IMR-90 (cell line): ENCODE data around the gene TMEM35A. TPM values are rescaled to one million over a fixed set of nuclear protein-coding genes. Genes with fewer than 3 reads are reported as not detected.

ENCODE experiments used
- ATAC-seq: fragments of 200-7000 bp; cut with Tn5 transposase; 2 replicates; pipeline ENCODE4 v1.9.1; 2020; ENCODE audit warnings: low read depth, mild to moderate bottlenecking, moderate library complexity
- BruUV-seq: library from RNA; stranded (reverse); fragments of 400-500 nt; replicated peaks from 2 replicates; lab custom pipeline; 2021; lab: Mats Ljungman, UMichigan
- CTCF ChIA-PET: fragments of 300-600 bp; formaldehyde crosslinking; extraction: SDS; loops from one replicate; lab custom pipeline; 2021; ENCODE audit warnings: antibody characterized with exemption; lab: Yijun Ruan, JAX
- POLR2A ChIA-PET: fragments of 300-600 bp; sonication (Branson Sonifier 250); formaldehyde crosslinking; loops from one replicate; lab custom pipeline; 2022; ENCODE audit warnings: antibody characterized with exemption; ENCODE audit not compliant: unreplicated experiment; lab: Charles Lee
- DNase-seq: peaks from one replicate; pipeline ENCODE4 v3.0.0; 2013
- H2AFZ ChIP-seq: replicated peaks from 2 replicates; pipeline ENCODE3; 2013; ENCODE audit warnings: low read length, mild to moderate bottlenecking; ENCODE audit not compliant: poor library complexity
- H2AK5ac ChIP-seq: 2 replicates; pipeline ENCODE4 v1.6.1; 2013; ENCODE audit warnings: low read depth, low read length, inconsistent platforms
- H2AK9ac ChIP-seq: replicated peaks from 2 replicates; pipeline ENCODE3; 2013; ENCODE audit warnings: mild to moderate bottlenecking, low read depth, low read length, moderate library complexity; ENCODE audit not compliant: poor library complexity
- H2BK120ac ChIP-seq: 2 replicates; pipeline ENCODE4 v1.6.1; 2013; ENCODE audit warnings: low read depth, low read length, inconsistent platforms
- H2BK15ac ChIP-seq: 3 replicates; pipeline ENCODE4 v1.6.1; 2013; ENCODE audit warnings: low read depth, low read length, inconsistent platforms
- H2BK20ac ChIP-seq: 2 replicates; pipeline ENCODE4 v1.6.1; 2013; ENCODE audit warnings: low read depth, mild to moderate bottlenecking, inconsistent platforms, low read length, moderate library complexity
- H2BK5ac ChIP-seq: 2 replicates; pipeline ENCODE4 v1.6.1; 2013; ENCODE audit warnings: mild to moderate bottlenecking, low read depth, low read length, inconsistent platforms; ENCODE audit not compliant: poor library complexity, severe bottlenecking
- H3K14ac ChIP-seq: replicated peaks from 2 replicates; pipeline ENCODE4 v1.6.1; 2013; ENCODE audit warnings: low read depth, low read length, inconsistent platforms
- H3K18ac ChIP-seq: 2 replicates; pipeline ENCODE4 v1.6.1; 2013; ENCODE audit warnings: low read depth, low read length, control low read depth
- H3K23ac ChIP-seq: 2 replicates; pipeline ENCODE4 v1.6.1; 2013; ENCODE audit warnings: low read depth, low read length, inconsistent platforms
- H3K27ac ChIP-seq: 2 replicates; pipeline ENCODE4 v1.5.1; 2013; ENCODE audit warnings: mild to moderate bottlenecking, control low read depth, low read length; ENCODE audit not compliant: insufficient read depth
- H3K27me3 ChIP-seq: 2 replicates; pipeline ENCODE4 v1.6.1; 2013; ENCODE audit warnings: low read length; ENCODE audit not compliant: control insufficient read depth, insufficient read depth
- H3K36me3 ChIP-seq: 2 replicates; pipeline ENCODE4 v1.6.1; 2013; ENCODE audit warnings: low read length, mixed read lengths; ENCODE audit not compliant: control insufficient read depth, insufficient read depth
- H3K4ac ChIP-seq: 2 replicates; pipeline ENCODE4 v1.6.1; 2013; ENCODE audit warnings: low read depth, low read length, inconsistent platforms
- H3K4me1 ChIP-seq: 2 replicates; pipeline ENCODE4 v1.6.1; 2013; ENCODE audit warnings: low read length, mixed read lengths; ENCODE audit not compliant: control insufficient read depth, insufficient read depth
- H3K4me2 ChIP-seq: 2 replicates; pipeline ENCODE4 v1.6.1; 2013; ENCODE audit warnings: low read depth, mild to moderate bottlenecking, control low read depth, low read length, moderate library complexity
- H3K4me3 ChIP-seq: 2 replicates; pipeline ENCODE4 v1.5.1; 2013; ENCODE audit warnings: low read depth, mild to moderate bottlenecking, control low read depth, low read length, moderate library complexity; ENCODE audit not compliant: insufficient read depth
- H3K56ac ChIP-seq: 2 replicates; pipeline ENCODE4 v1.6.1; 2013; ENCODE audit warnings: low read length, inconsistent platforms; ENCODE audit not compliant: insufficient read depth; ENCODE audit errors: extremely low read depth
- H3K79me1 ChIP-seq, 2 experiments: 2 replicates each; pipeline ENCODE4 v1.6.1; 2013; ENCODE audit warnings: low read length in 2 of 2, inconsistent platforms in 1 of 2, low read depth in 1 of 2
- H3K9ac ChIP-seq: 2 replicates; pipeline ENCODE4 v1.6.1; 2013; ENCODE audit warnings: low read depth, low read length, control low read depth
- H3K9me1 ChIP-seq: 2 replicates; pipeline ENCODE4 v1.6.1; 2013; ENCODE audit warnings: low read length, inconsistent platforms; ENCODE audit not compliant: insufficient read depth
- H3K9me3 ChIP-seq: 2 replicates; pipeline ENCODE4 v1.6.1; 2013; ENCODE audit warnings: low read length; ENCODE audit not compliant: control insufficient read depth, insufficient read depth
- H4K20me1 ChIP-seq: 2 replicates; pipeline ENCODE4 v1.6.1; 2013; ENCODE audit warnings: low read length, inconsistent platforms; ENCODE audit not compliant: insufficient read depth
- H4K5ac ChIP-seq: 2 replicates; pipeline ENCODE4 v1.6.1; 2013; ENCODE audit warnings: mild to moderate bottlenecking, low read depth, low read length, control low read depth
- H4K8ac ChIP-seq, 2 experiments: 2 replicates each; pipeline ENCODE4 v1.6.1; 2013; ENCODE audit warnings: low read depth in 2 of 2, low read length in 2 of 2, control low read depth in 1 of 2, inconsistent platforms in 1 of 2
- H4K91ac ChIP-seq: 2 replicates; pipeline ENCODE4 v1.6.1; 2013; ENCODE audit warnings: low read depth, low read length, inconsistent platforms; ENCODE audit not compliant: insufficient read depth
- BHLHE40 ChIP-seq: fragments of 150-350 bp; IDR thresholded peaks from 2 replicates; pipeline ENCODE4 v1.6.1; 2016; ENCODE audit warnings: mild to moderate bottlenecking, low read depth, low read length
- CEBPB ChIP-seq: IDR thresholded peaks from 2 replicates; pipeline ENCODE4 v1.6.1; 2012; ENCODE audit warnings: low read depth, low read length, improper control_type of control experiment
- MAFK ChIP-seq: IDR thresholded peaks from 2 replicates; pipeline ENCODE4 v1.6.1; 2012; ENCODE audit warnings: low read depth, low read length, improper control_type of control experiment
- MAZ ChIP-seq: IDR thresholded peaks from 2 replicates; pipeline ENCODE4 v1.6.1; 2012; ENCODE audit warnings: low read depth, mild to moderate bottlenecking, low read length, improper control_type of control experiment, moderate library complexity, borderline replicate concordance
- NFE2L2 ChIP-seq: fragments of 150-350 bp; IDR thresholded peaks from 2 replicates; pipeline ENCODE4 v1.6.1; 2016; ENCODE audit warnings: low read depth, mild to moderate bottlenecking, low read length
- POLR2A ChIP-seq: IDR thresholded peaks from 2 replicates; pipeline ENCODE4 v1.6.1; 2012; ENCODE audit warnings: mild to moderate bottlenecking, low read depth, low read length
- RCOR1 ChIP-seq: IDR thresholded peaks from 2 replicates; pipeline ENCODE4 v1.6.1; 2012; ENCODE audit warnings: mild to moderate bottlenecking, low read length, improper control_type of control experiment; ENCODE audit not compliant: insufficient replicate concordance
- WGBS, 2 experiments: methylation state at CpG; one replicate each; pipeline versions ENCODE4 v1.1.5 to v1.1.7; 2013; ENCODE audit warnings: missing lambda C conversion rate in 2 of 2; ENCODE audit not compliant: insufficient read length in 1 of 2; ENCODE audit errors: extremely low coverage in 2 of 2; 5-methylcytosine and 5-hydroxymethylcytosine counted together
- dilution Hi-C: fragments of 300-500 bp; cut with HindIII; formaldehyde crosslinking; loops from one replicate; pipeline ENCODE4 v1.14.3; 2018; ENCODE audit warnings: low sequenced_read_pairs; ENCODE audit not compliant: unreplicated experiment
- in situ Hi-C: fragments of 300-500 bp; cut with MboI; formaldehyde crosslinking; loops from 3 replicates; pipeline ENCODE4 v1.14.3; 2019; ENCODE audit warnings: low sequenced_read_pairs, inconsistent platforms, mixed read lengths
- intact Hi-C: fragments of 100-400 bp; cut with micrococcal nuclease; formaldehyde crosslinking; loops from 2 replicates; pipeline ENCODE4 v1.10.0; 2022
- polyA plus RNA-seq, 3 experiments: library from polyadenylated mRNA; depleted of rRNA; stranded (reverse); fragments of >200 nt; gene quantifications; 2 replicates each; pipeline ENCODE4 v1.2.3, GENCODE V29; 2012; ENCODE audit warnings: low replicate concordance in 1 of 3
- total RNA-seq: library from RNA; depleted of rRNA; stranded (reverse); fragments of >200 nt; gene quantifications from 2 replicates; pipeline ENCODE4 v1.2.3, GENCODE V29; 2012
- TF ChIP-seq, protein P1 (sequence below): fragments of 150-350 bp; IDR thresholded peaks from 2 replicates; pipeline ENCODE4 v1.6.1; 2017; ENCODE audit warnings: mild to moderate bottlenecking, antibody characterized with exemption, low read length, low read depth
- TF ChIP-seq, protein P2 (sequence below): conservative IDR thresholded peaks from 2 replicates; pipeline ENCODE4 v1.5.1; 2012; ENCODE audit warnings: mild to moderate bottlenecking, low read depth, low read length, improper control_type of control experiment

The TMEM35A gene
- total and polyA plus RNA-seq, 2 of the 4 experiments (the other 2 are of a cell fraction): 11.3 to 14.2 TPM

DNA sequence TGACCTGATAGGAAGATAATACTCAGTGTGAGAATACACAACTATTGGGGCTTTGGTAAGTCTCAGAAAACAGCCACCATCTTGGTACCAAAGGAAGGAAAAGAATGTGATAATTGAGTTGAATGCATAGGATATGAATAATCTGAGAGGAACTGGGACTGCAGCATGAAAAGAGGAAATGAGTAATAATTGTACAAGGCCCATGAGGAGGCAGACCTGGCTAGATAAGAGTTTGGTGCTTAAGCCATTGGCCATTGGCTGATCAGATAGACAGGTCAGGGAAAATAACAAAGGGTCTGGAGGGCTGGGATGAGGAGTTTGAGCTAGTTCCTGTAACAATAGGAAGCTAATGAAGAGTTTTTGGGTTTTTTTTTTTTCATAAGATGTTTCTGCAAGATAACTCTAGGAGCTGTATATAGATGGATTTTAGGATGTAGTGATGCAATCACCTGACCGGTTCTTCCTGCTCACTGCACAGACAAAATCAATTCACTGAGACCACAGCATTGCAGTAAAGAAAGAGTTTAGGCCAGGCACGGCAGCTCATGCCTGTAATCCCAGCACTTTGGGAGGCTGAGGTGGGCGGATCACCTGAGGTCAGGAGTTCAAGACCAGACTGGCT is 21.5 kb upstream of the TMEM35A start:
- peak overlapping the region; percentile 89 for H2BK5ac ChIP-seq
- H3K36me3 ChIP-seq: no peaks in the 10 kb centered on the region
- H2BK20ac ChIP-seq: peak overlapping the region; percentile 61; the same call in 1 of the 2 replicates
- peak overlapping the region; percentile 50 for H4K91ac ChIP-seq
- H4K5ac ChIP-seq: no peak overlapping the region; the same call in 1 of the 2 replicates
- H4K20me1 ChIP-seq: no peaks in the 10 kb centered on the region
- H4K8ac ChIP-seq: peak overlapping the region in 1 of 2 experiments; percentile 82; a peak in 2 of 4 replicates
- TF ChIP-seq MAFK (no peak), MAZ (no peak), NFE2L2 (no peak), BHLHE40 (no peak), RCOR1 (no peak), POLR2A (no peak), CEBPB (peak; percentile 62)
- TF ChIP-seq, protein P1, sequence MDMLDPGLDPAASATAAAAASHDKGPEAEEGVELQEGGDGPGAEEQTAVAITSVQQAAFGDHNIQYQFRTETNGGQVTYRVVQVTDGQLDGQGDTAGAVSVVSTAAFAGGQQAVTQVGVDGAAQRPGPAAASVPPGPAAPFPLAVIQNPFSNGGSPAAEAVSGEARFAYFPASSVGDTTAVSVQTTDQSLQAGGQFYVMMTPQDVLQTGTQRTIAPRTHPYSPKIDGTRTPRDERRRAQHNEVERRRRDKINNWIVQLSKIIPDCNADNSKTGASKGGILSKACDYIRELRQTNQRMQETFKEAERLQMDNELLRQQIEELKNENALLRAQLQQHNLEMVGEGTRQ: no peak
- TF ChIP-seq, protein P2, sequence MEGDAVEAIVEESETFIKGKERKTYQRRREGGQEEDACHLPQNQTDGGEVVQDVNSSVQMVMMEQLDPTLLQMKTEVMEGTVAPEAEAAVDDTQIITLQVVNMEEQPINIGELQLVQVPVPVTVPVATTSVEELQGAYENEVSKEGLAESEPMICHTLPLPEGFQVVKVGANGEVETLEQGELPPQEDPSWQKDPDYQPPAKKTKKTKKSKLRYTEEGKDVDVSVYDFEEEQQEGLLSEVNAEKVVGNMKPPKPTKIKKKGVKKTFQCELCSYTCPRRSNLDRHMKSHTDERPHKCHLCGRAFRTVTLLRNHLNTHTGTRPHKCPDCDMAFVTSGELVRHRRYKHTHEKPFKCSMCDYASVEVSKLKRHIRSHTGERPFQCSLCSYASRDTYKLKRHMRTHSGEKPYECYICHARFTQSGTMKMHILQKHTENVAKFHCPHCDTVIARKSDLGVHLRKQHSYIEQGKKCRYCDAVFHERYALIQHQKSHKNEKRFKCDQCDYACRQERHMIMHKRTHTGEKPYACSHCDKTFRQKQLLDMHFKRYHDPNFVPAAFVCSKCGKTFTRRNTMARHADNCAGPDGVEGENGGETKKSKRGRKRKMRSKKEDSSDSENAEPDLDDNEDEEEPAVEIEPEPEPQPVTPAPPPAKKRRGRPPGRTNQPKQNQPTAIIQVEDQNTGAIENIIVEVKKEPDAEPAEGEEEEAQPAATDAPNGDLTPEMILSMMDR: no peak
- intact Hi-C loops: no loop called here
- H3K27me3 ChIP-seq: no peaks in the 10 kb centered on the region
- H3K56ac ChIP-seq: no peak overlapping the region
- no peak overlapping the region for H2AK5ac ChIP-seq
- in situ Hi-C loops: no loop called here
- H2AFZ ChIP-seq: no peak overlapping the region
- no TSS peak for BruUV-seq
- no peak overlapping the region for H3K4me3 ChIP-seq
- H3K27ac ChIP-seq: no peak overlapping the region; the same call in 1 of the 2 replicates
- peak overlapping the region; percentile 79; the same call in 1 of the 2 replicates for H2BK120ac ChIP-seq
- H3K4me2 ChIP-seq: no peak overlapping the region
- peak; percentile 68 for DNase-seq
- no peaks in the 10 kb centered on the region for H3K79me1 ChIP-seq
- no peaks in the 10 kb centered on the region for H3K9me3 ChIP-seq
- H3K4me1 ChIP-seq: no peaks in the 10 kb centered on the region; the same call in 1 of the 2 replicates
- peak overlapping the region; percentile 72; the same call in 1 of the 2 replicates for H3K23ac ChIP-seq
- H3K14ac ChIP-seq: peak overlapping the region; percentile 64
- H3K9me1 ChIP-seq: no peaks in the 10 kb centered on the region
- H3K18ac ChIP-seq: peak overlapping the region; percentile 63; the same call in 1 of the 2 replicates
- ATAC-seq: peak; percentile 53; the same call in 1 of the 2 replicates
- H2AK9ac ChIP-seq: no peak overlapping the region
- no peak overlapping the region for H3K9ac ChIP-seq
- dilution Hi-C loops: no loop called here
- peak overlapping the region; percentile 67; the same call in 1 of the 3 replicates for H2BK15ac ChIP-seq
- no CpG with 5 or more reads among the region's 3 CpGs for WGBS, 2 experiments
- H3K4ac ChIP-seq: peak overlapping the region; percentile 74; the same call in 1 of the 2 replicates
- ChIA-PET CTCF (no interaction called here), POLR2A (no interaction called here)
